ENCODE data around the gene PRPSAP2. TPM values are rescaled to one million over a fixed set of nuclear protein-coding genes. Genes with fewer than 3 reads are reported as not detected.

PRPSAP2 gene
- total and polyA plus RNA-seq, 2 of the 4 experiments (the other 2 are of a cell fraction): 22.9 to 28.1 TPM

- Histone ChIP-seq H3K4me2 (ENCODE audit: low read depth, low read length) (no peak overlapping the region), H3K56ac (ENCODE audit: extremely low read depth, insufficient read depth, low read length) (no peak overlapping the region), H3K4me3 (ENCODE audit: insufficient read depth, low read depth, low read length) (no peak overlapping the region), H3K36me3 (ENCODE audit: control insufficient read depth, insufficient read depth, low read length) (peaks cover 18% of the 10 kb centered on the region), H3K4me1 (ENCODE audit: control insufficient read depth, insufficient read depth, low read length) (no peaks in the 10 kb centered on the region), H3K18ac (ENCODE audit: low read depth, low read length) (no peak overlapping the region), H3K14ac (replicated peaks; ENCODE audit: low read depth, low read length) (no peak overlapping the region), H2AK5ac (ENCODE audit: low read depth, low read length) (no peak overlapping the region), H4K8ac (ENCODE audit: low read depth in 2 of 2, low read length in 2 of 2) (no peak overlapping the region), H3K9me3 (ENCODE audit: control insufficient read depth, insufficient read depth, low read length) (no peaks in the 10 kb centered on the region), H2AFZ (replicated peaks; ENCODE audit: low read length, poor library complexity) (no peak overlapping the region), H3K9me1 (ENCODE audit: insufficient read depth, low read length) (0 out of 2 replicates have a peak, but pooled peaks cover 7% of the 10 kb centered on the region), H2BK5ac (ENCODE audit: low read depth, low read length, poor library complexity, severe bottlenecking) (no peak overlapping the region), H4K5ac (ENCODE audit: low read depth, low read length) (no peak overlapping the region), H3K79me1 (ENCODE audit: low read depth in 1 of 2, low read length in 2 of 2) (peaks cover 10 to 15% of the 10 kb centered on the region in 2 experiments; a peak in 3 of 4 replicates), H2BK20ac (ENCODE audit: low read depth, low read length) (no peak overlapping the region), H2BK120ac (ENCODE audit: low read depth, low read length) (no peak overlapping the region), H3K27me3 (ENCODE audit: control insufficient read depth, insufficient read depth, low read length) (no peaks in the 10 kb centered on the region), H2BK15ac (ENCODE audit: low read depth, low read length) (no peak overlapping the region), H4K91ac (ENCODE audit: insufficient read depth, low read depth, low read length) (no peak overlapping the region), H4K20me1 (ENCODE audit: insufficient read depth, low read length) (no peaks in the 10 kb centered on the region), H2AK9ac (replicated peaks; ENCODE audit: low read depth, low read length, poor library complexity) (no peak overlapping the region), H3K23ac (ENCODE audit: low read depth, low read length) (no peak overlapping the region), H3K4ac (ENCODE audit: low read depth, low read length) (no peak overlapping the region), H3K27ac (ENCODE audit: insufficient read depth, low read length) (no peak overlapping the region), H3K9ac (ENCODE audit: low read depth, low read length) (no peak overlapping the region)
- no TSS peak for BruUV-seq (replicated peaks)
- intact Hi-C loops (cut with micrococcal nuclease) (no loop called here), dilution Hi-C loops (cut with HindIII; ENCODE audit: low sequenced_read_pairs, unreplicated experiment) (no loop called here), in situ Hi-C loops (cut with MboI; ENCODE audit: low sequenced_read_pairs) (no loop called here)
- TF ChIP-seq CTCF (conservative IDR thresholded peaks at IDR 0.05; ENCODE audit: low read depth, low read length) (no peak), CEBPB (IDR thresholded peaks at IDR 0.05; ENCODE audit: low read depth, low read length) (no peak), SMC3 (IDR thresholded peaks at IDR 0.05; ENCODE audit: low read depth, low read length) (no peak), FOS (IDR thresholded peaks at IDR 0.05; ENCODE audit: low read depth, low read length) (no peak), MAZ (IDR thresholded peaks at IDR 0.05; ENCODE audit: borderline replicate concordance, low read depth, low read length) (no peak), POLR2A (IDR thresholded peaks at IDR 0.05; ENCODE audit: low read depth, low read length) (no peak), CHD1 (IDR thresholded peaks at IDR 0.05; ENCODE audit: low read depth, low read length) (no peak), USF2 (IDR thresholded peaks at IDR 0.05; ENCODE audit: low read depth, low read length) (no peak), BHLHE40 (IDR thresholded peaks at IDR 0.05; ENCODE audit: low read depth, low read length) (no peak), MXI1 (IDR thresholded peaks at IDR 0.05; ENCODE audit: borderline replicate concordance, low read depth, low read length) (no peak), RFX5 (IDR thresholded peaks at IDR 0.05; ENCODE audit: low read depth, low read length) (no peak), RCOR1 (IDR thresholded peaks at IDR 0.05; ENCODE audit: insufficient replicate concordance, low read length) (no peak), ELK1 (IDR thresholded peaks at IDR 0.05; ENCODE audit: borderline replicate concordance, low read depth, low read length) (no peak), MAFK (IDR thresholded peaks at IDR 0.05; ENCODE audit: low read depth, low read length) (no peak), NFE2L2 (IDR thresholded peaks at IDR 0.05; ENCODE audit: low read depth, low read length) (no peak), RAD21 (IDR thresholded peaks at IDR 0.05; ENCODE audit: low read length) (no peak)
- ATAC-seq (ENCODE audit: low read depth) (no peak), DNase-seq (no peak)
- ChIA-PET POLR2A (ENCODE audit: unreplicated experiment) (no interaction called here), CTCF (no interaction called here)
- WGBS, 2 experiments (ENCODE audit: extremely low coverage in 2 of 2, insufficient read length in 1 of 2): no CpG with 5 or more reads among the region's 5 CpGs
These were observed 47.3 kb downstream of the PRPSAP2 start for GRCh38 chr17:18905226-18905625.
